Measurements from ENCODE around the gene CFAP46. TPM values are rescaled to one million over a fixed set of nuclear protein-coding genes. Genes with fewer than 3 reads are reported as not detected.

Gene CFAP46
- total RNA-seq, 4 donors from 2014 or later: not detected

DNA sequence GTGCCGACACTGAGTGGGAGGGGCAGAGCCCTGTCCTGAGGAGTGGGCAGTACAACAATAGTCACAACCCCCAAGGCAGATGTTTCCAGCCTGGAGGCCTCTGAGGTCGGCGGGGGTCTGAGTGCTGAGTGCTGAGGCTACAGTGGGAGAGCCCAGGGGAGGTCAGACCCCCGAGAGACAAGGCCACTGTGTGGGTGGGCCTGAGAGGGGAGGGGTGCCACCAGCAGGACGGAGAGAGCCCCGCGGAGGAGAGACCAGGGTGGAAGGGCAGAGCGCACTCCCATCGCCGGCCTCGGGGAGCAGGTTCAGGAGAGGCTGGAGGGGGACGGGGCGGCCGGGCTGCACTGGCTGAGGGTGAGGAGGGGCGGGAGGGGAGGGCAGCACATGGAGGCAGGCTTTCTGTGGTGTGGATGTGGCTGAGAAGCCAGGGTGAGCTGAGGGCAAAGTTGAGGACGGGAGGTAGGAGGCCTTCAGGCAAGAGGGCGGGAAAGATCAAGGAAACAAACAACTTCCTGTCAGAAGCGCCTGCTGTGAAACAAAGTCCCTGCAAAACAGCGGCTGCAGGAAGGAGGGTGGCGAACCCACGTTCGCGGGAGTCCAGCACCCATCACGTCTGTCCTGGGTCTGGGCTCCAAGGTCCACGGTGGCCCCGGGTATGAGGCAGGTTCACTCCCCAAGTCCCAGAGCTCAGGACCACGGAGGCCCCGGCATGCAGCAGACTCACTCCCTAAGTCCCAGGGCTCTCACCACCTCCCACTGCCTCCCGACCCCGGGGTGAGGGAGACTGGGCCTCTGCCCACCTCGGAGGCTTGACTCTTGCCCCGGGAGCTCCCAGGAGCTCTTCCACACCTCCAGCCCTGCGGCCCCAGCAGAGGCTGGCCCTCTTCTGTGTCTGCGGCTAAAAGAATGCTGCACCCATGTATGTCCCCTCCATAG, 79.6 kb downstream of the CFAP46 start:
- no peak overlapping the region for H3K27ac ChIP-seq
- H3K4me3 ChIP-seq: no peak overlapping the region
- peak in 2 of 3 donors; percentile 31 to 44 for DNase-seq
- H3K9me3 ChIP-seq: no peaks in the 10 kb centered on the region
- H3K27me3 ChIP-seq: no peaks in the 10 kb centered on the region
- H3K4me1 ChIP-seq: no peaks in the 10 kb centered on the region
- TF ChIP-seq POLR2A (IDR thresholded peaks at IDR 0.05): no peak
- TF ChIP-seq, protein P1, sequence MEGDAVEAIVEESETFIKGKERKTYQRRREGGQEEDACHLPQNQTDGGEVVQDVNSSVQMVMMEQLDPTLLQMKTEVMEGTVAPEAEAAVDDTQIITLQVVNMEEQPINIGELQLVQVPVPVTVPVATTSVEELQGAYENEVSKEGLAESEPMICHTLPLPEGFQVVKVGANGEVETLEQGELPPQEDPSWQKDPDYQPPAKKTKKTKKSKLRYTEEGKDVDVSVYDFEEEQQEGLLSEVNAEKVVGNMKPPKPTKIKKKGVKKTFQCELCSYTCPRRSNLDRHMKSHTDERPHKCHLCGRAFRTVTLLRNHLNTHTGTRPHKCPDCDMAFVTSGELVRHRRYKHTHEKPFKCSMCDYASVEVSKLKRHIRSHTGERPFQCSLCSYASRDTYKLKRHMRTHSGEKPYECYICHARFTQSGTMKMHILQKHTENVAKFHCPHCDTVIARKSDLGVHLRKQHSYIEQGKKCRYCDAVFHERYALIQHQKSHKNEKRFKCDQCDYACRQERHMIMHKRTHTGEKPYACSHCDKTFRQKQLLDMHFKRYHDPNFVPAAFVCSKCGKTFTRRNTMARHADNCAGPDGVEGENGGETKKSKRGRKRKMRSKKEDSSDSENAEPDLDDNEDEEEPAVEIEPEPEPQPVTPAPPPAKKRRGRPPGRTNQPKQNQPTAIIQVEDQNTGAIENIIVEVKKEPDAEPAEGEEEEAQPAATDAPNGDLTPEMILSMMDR (IDR thresholded peaks at IDR 0.05): no peak
- no peaks in the 10 kb centered on the region for H3K36me3 ChIP-seq

DNA sequence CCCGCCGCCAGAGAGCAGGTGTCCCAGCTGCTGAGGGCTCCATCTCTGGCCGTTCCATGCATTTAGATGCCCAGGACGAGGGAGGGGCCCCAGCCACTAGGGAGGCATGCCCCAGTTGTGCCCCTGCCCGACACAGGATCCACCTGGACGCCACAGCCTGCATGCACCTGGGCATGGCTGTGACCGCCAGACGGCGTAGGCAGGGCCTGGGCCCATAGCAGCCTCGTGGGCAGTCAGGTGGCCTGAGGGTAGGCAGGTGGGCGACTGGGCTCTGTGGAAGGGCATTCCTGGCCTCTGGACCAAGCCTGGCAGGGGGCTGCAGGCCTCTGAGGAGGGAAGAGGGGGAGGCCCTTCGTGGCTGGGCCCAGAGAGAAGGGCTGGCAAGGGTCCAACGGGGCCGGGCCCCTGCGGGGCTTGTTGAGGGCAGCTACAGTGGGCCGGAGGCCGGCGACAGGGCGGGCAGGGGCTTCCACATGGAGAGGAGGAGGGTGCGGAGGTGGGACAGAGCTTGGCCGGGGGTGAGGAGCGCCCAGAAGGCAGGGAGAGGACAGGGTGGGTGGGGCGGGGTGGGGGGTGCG, 80.4 kb downstream of the CFAP46 start:
- Histone ChIP-seq H3K27me3 (no peaks in the 10 kb centered on the region), H3K9me3 (no peaks in the 10 kb centered on the region), H3K27ac (no peak overlapping the region), H3K4me3 (no peak overlapping the region), H3K36me3 (no peaks in the 10 kb centered on the region), H3K4me1 (no peaks in the 10 kb centered on the region)
- TF ChIP-seq, protein P1 (IDR thresholded peaks at IDR 0.05): no peak
- no peak for TF ChIP-seq POLR2A (IDR thresholded peaks at IDR 0.05)
- DNase-seq: peak in 2 of 3 donors; percentile 31 to 38

DNA sequence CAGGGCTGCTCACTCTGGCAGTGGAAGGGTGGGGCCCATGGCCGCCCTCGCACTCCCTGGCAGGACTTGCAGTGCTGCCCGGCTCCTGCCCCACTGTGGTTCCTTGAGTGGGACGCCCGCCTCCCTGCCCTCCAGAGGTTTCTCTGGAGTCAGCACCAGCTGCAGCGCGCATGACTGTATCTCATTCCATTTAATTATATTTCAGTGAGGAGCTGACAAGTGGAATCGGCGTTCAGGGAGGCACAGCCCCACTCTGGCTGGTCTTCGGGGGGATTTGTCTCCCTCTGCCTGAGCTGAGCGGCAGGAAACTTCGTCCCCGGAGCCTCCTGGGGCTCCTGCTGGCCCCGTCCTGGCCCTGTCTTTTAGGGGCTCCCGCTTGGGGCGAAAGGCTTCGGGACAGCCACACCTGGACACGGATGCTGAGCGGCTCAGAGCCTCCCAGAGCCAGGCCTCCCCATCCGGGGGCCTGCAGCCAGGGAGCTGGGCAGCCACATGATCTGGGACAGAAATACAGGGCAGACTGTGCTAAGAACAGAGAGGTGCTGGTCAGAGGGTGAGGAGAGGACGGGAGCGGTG, 81.2 kb downstream of the CFAP46 start:
- Histone ChIP-seq H3K4me3 (no peak overlapping the region), H3K36me3 (no peaks in the 10 kb centered on the region), H3K27me3 (no peaks in the 10 kb centered on the region), H3K9me3 (no peaks in the 10 kb centered on the region), H3K27ac (no peak overlapping the region), H3K4me1 (no peaks in the 10 kb centered on the region)
- peak in 2 of 3 donors; percentile 23 to 27 for DNase-seq
- TF ChIP-seq, protein P1 (IDR thresholded peaks at IDR 0.05): no peak
- TF ChIP-seq POLR2A (IDR thresholded peaks at IDR 0.05): no peak

DNA sequence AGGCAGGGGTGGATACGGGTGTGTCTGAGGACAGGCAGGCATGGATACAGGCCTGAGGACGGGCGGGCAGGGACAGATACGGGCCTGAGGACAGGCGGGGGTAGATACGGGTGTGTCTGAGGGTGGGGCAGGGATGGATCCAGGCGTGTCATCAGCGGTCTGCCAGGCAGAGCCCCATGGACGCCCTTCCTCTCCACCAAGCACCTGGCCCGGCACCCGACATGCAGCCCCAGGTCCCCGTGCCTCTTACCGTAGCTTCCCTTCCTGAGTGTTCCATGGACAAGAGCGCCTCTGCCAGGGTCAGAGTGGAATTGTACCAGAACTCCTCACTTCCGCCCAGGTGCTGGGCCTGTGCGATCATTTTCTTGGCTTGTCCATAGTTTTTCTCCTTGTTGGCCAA, 81.8 kb downstream of the CFAP46 start:
- peak in 2 of 3 donors; percentile 17 to 20 for DNase-seq
- Histone ChIP-seq H3K27ac (no peak overlapping the region), H3K36me3 (no peaks in the 10 kb centered on the region), H3K4me1 (no peaks in the 10 kb centered on the region), H3K9me3 (peaks cover 0 to 3% (median 0%) of the 10 kb centered on the region in 4 donors), H3K4me3 (no peak overlapping the region), H3K27me3 (no peaks in the 10 kb centered on the region)
- TF ChIP-seq, protein P1 (IDR thresholded peaks at IDR 0.05): no peak
- TF ChIP-seq POLR2A (IDR thresholded peaks at IDR 0.05): no peak

DNA sequence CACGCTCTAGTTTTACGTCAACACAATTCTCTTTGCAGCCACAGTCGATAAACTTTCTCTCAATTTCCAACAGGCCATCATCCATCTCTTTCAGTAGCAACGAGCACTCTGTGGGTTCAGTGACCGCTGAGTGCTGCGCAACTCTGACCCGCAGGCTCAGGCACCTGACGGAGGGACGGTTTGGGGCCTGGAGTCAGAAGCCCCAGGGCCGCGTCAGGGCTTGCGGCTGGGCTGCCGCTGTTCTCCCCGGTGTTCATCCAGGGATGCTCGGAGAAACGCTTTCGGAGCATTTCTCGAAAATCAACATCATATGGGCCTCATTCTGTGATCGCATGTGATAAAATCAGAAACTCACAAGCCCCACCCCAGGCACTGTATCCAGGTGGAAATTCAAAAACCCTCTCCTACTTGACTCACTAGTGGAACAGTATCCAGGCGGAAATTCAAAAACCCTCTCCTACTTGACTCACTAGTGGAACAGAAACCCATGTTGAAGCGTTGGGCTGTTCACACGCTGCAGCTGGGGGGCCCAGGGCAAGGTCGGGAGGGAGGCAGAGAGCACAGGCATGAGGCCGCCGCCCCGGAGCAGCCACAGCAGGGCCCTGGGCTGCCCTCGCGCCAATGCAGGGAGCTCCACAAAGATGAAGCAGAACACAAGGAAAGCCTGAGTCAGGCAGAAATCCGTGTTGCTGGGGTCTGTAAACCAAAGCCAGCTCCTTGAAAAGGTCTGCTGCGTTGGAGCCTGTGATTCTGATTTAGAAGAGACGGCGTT, 83.1 kb downstream of the CFAP46 start:
- Histone ChIP-seq H3K4me3 (no peak overlapping the region), H3K9me3 (peaks cover 0 to 3% (median 0%) of the 10 kb centered on the region in 4 donors), H3K27ac (no peak overlapping the region), H3K4me1 (no peaks in the 10 kb centered on the region), H3K27me3 (no peaks in the 10 kb centered on the region), H3K36me3 (no peaks in the 10 kb centered on the region)
- TF ChIP-seq, protein P1 (IDR thresholded peaks at IDR 0.05): no peak
- TF ChIP-seq POLR2A (IDR thresholded peaks at IDR 0.05): no peak
- DNase-seq: peak in 2 of 3 donors; percentile 24 to 30

Measured in Peyer's patch (tissue), 4 donors.